ENCODE data around the gene ANO10. TPM values are rescaled to one million over a fixed set of nuclear protein-coding genes. Genes with fewer than 3 reads are reported as not detected.

The ANO10 gene
- polyA plus RNA-seq, 1 donor from 2014 or later, result 11.1 TPM

- no peak for TF ChIP-seq POLR2AphosphoS5 (IDR thresholded peaks at IDR 0.05)
- TF ChIP-seq REST (IDR thresholded peaks at IDR 0.05; ENCODE audit: borderline replicate concordance), result no peak
- TF ChIP-seq EP300 (conservative IDR thresholded peaks at IDR 0.05; ENCODE audit: poor library complexity, severe bottlenecking), result no peak
- TF ChIP-seq TAF1 (IDR thresholded peaks at IDR 0.05; ENCODE audit: low read depth), result no peak
- no peak for TF ChIP-seq SMC3 (conservative IDR thresholded peaks at IDR 0.05; ENCODE audit: poor library complexity)
- TF ChIP-seq MXI1 (conservative IDR thresholded peaks at IDR 0.05; ENCODE audit: poor library complexity, severe bottlenecking), result no peak
- TF ChIP-seq EZH2 (IDR thresholded peaks at IDR 0.05; ENCODE audit: borderline replicate concordance, insufficient read depth, low read length, poor library complexity, severe bottlenecking), result no peak
- TF ChIP-seq CTCF (IDR thresholded peaks at IDR 0.05; ENCODE audit: poor library complexity, severe bottlenecking), result no peak
- no peak for TF ChIP-seq RAD21 (conservative IDR thresholded peaks at IDR 0.05)
- Histone ChIP-seq H3F3A (ENCODE audit: insufficient read depth, low read length, poor library complexity, severe bottlenecking) (no peaks in the 10 kb centered on the region), H3K79me2 (replicated peaks; ENCODE audit: insufficient read depth, low read length) (no peaks in the 10 kb centered on the region)
Observed at GRCh38 chr3:43648957-43649356, 27.1 kb upstream of the ANO10 start.

GRCh38 chr3:43647331-43648166, 25.7 kb upstream of the ANO10 start:
- Histone ChIP-seq H3K4me2 (ENCODE audit: low read length) (no peak overlapping the region), H3K9me3 (ENCODE audit: low read length) (no peaks in the 10 kb centered on the region), H3K27me3 (ENCODE audit: insufficient read depth, low read depth, low read length) (no peaks in the 10 kb centered on the region), H3F3A (ENCODE audit: insufficient read depth, low read length, poor library complexity, severe bottlenecking) (no peaks in the 10 kb centered on the region), H3K79me2 (replicated peaks; ENCODE audit: insufficient read depth, low read length) (no peaks in the 10 kb centered on the region), H3K4me3 (ENCODE audit: low read length) (no peak overlapping the region), H4K20me1 (ENCODE audit: insufficient read depth) (no peaks in the 10 kb centered on the region), H2AFZ (ENCODE audit: low read depth, low read length) (no peak overlapping the region), H3K9me2 (ENCODE audit: insufficient read depth, low read length) (no peaks in the 10 kb centered on the region), H3K9ac (ENCODE audit: low read length) (no peak overlapping the region), H3K27ac (ENCODE audit: low read length) (no peak overlapping the region), H3K36me3 (ENCODE audit: insufficient read depth, low read length) (no peaks in the 10 kb centered on the region)
- TF ChIP-seq CTCF (IDR thresholded peaks at IDR 0.05; ENCODE audit: poor library complexity, severe bottlenecking) (no peak), TAF1 (IDR thresholded peaks at IDR 0.05; ENCODE audit: low read depth) (no peak), EZH2 (IDR thresholded peaks at IDR 0.05; ENCODE audit: borderline replicate concordance, insufficient read depth, low read length, poor library complexity, severe bottlenecking) (no peak), EP300 (conservative IDR thresholded peaks at IDR 0.05; ENCODE audit: poor library complexity, severe bottlenecking) (no peak), POLR2AphosphoS5 (IDR thresholded peaks at IDR 0.05) (no peak), MXI1 (conservative IDR thresholded peaks at IDR 0.05; ENCODE audit: poor library complexity, severe bottlenecking) (no peak), REST (IDR thresholded peaks at IDR 0.05; ENCODE audit: borderline replicate concordance) (no peak), SMC3 (conservative IDR thresholded peaks at IDR 0.05; ENCODE audit: poor library complexity) (no peak), RAD21 (conservative IDR thresholded peaks at IDR 0.05) (no peak)

More at GRCh38 chr3:43648957-43649356, 27.1 kb upstream of the ANO10 start:
- H3K9me3 ChIP-seq (ENCODE audit: low read length), result no peaks in the 10 kb centered on the region
- no peak overlapping the region for H2AFZ ChIP-seq (ENCODE audit: low read depth, low read length)
- H3K9ac ChIP-seq (ENCODE audit: low read length), result no peak overlapping the region
- H3K27me3 ChIP-seq (ENCODE audit: insufficient read depth, low read depth, low read length), result no peaks in the 10 kb centered on the region
- H3K4me3 ChIP-seq (ENCODE audit: low read length), result no peak overlapping the region
- H3K4me2 ChIP-seq (ENCODE audit: low read length), result no peak overlapping the region
- no peaks in the 10 kb centered on the region for H4K20me1 ChIP-seq (ENCODE audit: insufficient read depth)
- H3K27ac ChIP-seq (ENCODE audit: low read length), result no peak overlapping the region
- no peaks in the 10 kb centered on the region for H3K9me2 ChIP-seq (ENCODE audit: insufficient read depth, low read length)
- no peaks in the 10 kb centered on the region for H3K36me3 ChIP-seq (ENCODE audit: insufficient read depth, low read length)

Measured in neural cell (in vitro differentiated cells).